ENCODE measurements around the gene SERINC5.

The SERINC5 gene

GRCh38 chr5:80284720-80285119 lies 28.9 kb upstream of the SERINC5 start:
- TF ChIP-seq CTCF (conservative IDR thresholded peaks at IDR 0.05; ENCODE audit: low read depth, low read length): no peak
- Histone ChIP-seq H3K79me2 (ENCODE audit: insufficient read depth, low read depth) (no peaks in the 10 kb centered on the region), H2AFZ (ENCODE audit: low read depth) (no peak overlapping the region), H3K27me3 (ENCODE audit: insufficient read depth, low read depth) (no peaks in the 10 kb centered on the region), H3K36me3 (ENCODE audit: insufficient read depth) (no peaks in the 10 kb centered on the region), H3K4me1 (ENCODE audit: low read depth, poor library complexity, severe bottlenecking) (no peaks in the 10 kb centered on the region), H3K27ac (no peak overlapping the region), H3K9ac (no peak overlapping the region), H4K20me1 (ENCODE audit: insufficient read depth) (no peaks in the 10 kb centered on the region), H3K4me3 (IDR thresholded peaks at IDR 0.05; ENCODE audit: insufficient read depth, low read depth, low read length) (no peak overlapping the region), H3K4me2 (no peak overlapping the region)

- Histone ChIP-seq H3K4me3 (IDR thresholded peaks at IDR 0.05; ENCODE audit: insufficient read depth, low read depth, low read length) (no peak overlapping the region), H4K20me1 (ENCODE audit: insufficient read depth) (no peaks in the 10 kb centered on the region), H2AFZ (ENCODE audit: low read depth) (no peak overlapping the region), H3K4me2 (no peak overlapping the region), H3K27ac (no peak overlapping the region), H3K4me1 (ENCODE audit: low read depth, poor library complexity, severe bottlenecking) (no peaks in the 10 kb centered on the region), H3K27me3 (ENCODE audit: insufficient read depth, low read depth) (no peaks in the 10 kb centered on the region), H3K9ac (no peak overlapping the region), H3K36me3 (ENCODE audit: insufficient read depth) (no peaks in the 10 kb centered on the region), H3K79me2 (ENCODE audit: insufficient read depth, low read depth) (no peaks in the 10 kb centered on the region)
- no peak for TF ChIP-seq CTCF (conservative IDR thresholded peaks at IDR 0.05; ENCODE audit: low read depth, low read length)
Observed at GRCh38 chr5:80283360-80283759, 27.5 kb upstream of the SERINC5 start.

GRCh38 chr5:80282054-80282453 lies 26.2 kb upstream of the SERINC5 start:
- Histone ChIP-seq H2AFZ (ENCODE audit: low read depth) (no peak overlapping the region), H4K20me1 (ENCODE audit: insufficient read depth) (no peaks in the 10 kb centered on the region), H3K36me3 (ENCODE audit: insufficient read depth) (no peaks in the 10 kb centered on the region), H3K9ac (no peak overlapping the region), H3K79me2 (ENCODE audit: insufficient read depth, low read depth) (no peaks in the 10 kb centered on the region), H3K4me2 (no peak overlapping the region), H3K4me1 (ENCODE audit: low read depth, poor library complexity, severe bottlenecking) (no peaks in the 10 kb centered on the region), H3K27ac (no peak overlapping the region), H3K27me3 (ENCODE audit: insufficient read depth, low read depth) (no peaks in the 10 kb centered on the region), H3K4me3 (IDR thresholded peaks at IDR 0.05; ENCODE audit: insufficient read depth, low read depth, low read length) (no peak overlapping the region)
- no peak for TF ChIP-seq CTCF (conservative IDR thresholded peaks at IDR 0.05; ENCODE audit: low read depth, low read length)

GRCh38 chr5:80277191-80277590 lies 21.3 kb upstream of the SERINC5 start:
- Histone ChIP-seq H3K27me3 (ENCODE audit: insufficient read depth, low read depth) (no peaks in the 10 kb centered on the region), H3K27ac (no peak overlapping the region), H3K36me3 (ENCODE audit: insufficient read depth) (no peaks in the 10 kb centered on the region), H3K4me1 (ENCODE audit: low read depth, poor library complexity, severe bottlenecking) (no peaks in the 10 kb centered on the region), H2AFZ (ENCODE audit: low read depth) (no peak overlapping the region), H3K4me2 (no peak overlapping the region), H3K4me3 (IDR thresholded peaks at IDR 0.05; ENCODE audit: insufficient read depth, low read depth, low read length) (no peak overlapping the region), H3K79me2 (ENCODE audit: insufficient read depth, low read depth) (no peaks in the 10 kb centered on the region), H4K20me1 (ENCODE audit: insufficient read depth) (no peaks in the 10 kb centered on the region), H3K9ac (no peak overlapping the region)
- no peak for TF ChIP-seq CTCF (conservative IDR thresholded peaks at IDR 0.05; ENCODE audit: low read depth, low read length)

GRCh38 chr5:80276186-80276585 lies 20.3 kb upstream of the SERINC5 start:
- Histone ChIP-seq H3K36me3 (ENCODE audit: insufficient read depth) (no peaks in the 10 kb centered on the region), H3K4me3 (IDR thresholded peaks at IDR 0.05; ENCODE audit: insufficient read depth, low read depth, low read length) (no peak overlapping the region), H3K4me1 (ENCODE audit: low read depth, poor library complexity, severe bottlenecking) (no peaks in the 10 kb centered on the region), H3K27ac (no peak overlapping the region), H3K79me2 (ENCODE audit: insufficient read depth, low read depth) (no peaks in the 10 kb centered on the region), H3K27me3 (ENCODE audit: insufficient read depth, low read depth) (no peaks in the 10 kb centered on the region), H2AFZ (ENCODE audit: low read depth) (no peak overlapping the region), H3K4me2 (no peak overlapping the region), H3K9ac (no peak overlapping the region), H4K20me1 (ENCODE audit: insufficient read depth) (no peaks in the 10 kb centered on the region)
- TF ChIP-seq CTCF (conservative IDR thresholded peaks at IDR 0.05; ENCODE audit: low read depth, low read length): no peak

Measured in KMS-11 (cell line).